ENCODE measurements around the gene MFRP. TPM values are rescaled to one million over a fixed set of nuclear protein-coding genes. Genes with fewer than 3 reads are reported as not detected.

The MFRP gene
- total RNA-seq, 1 donor from 2014 or later = not detected

DNA sequence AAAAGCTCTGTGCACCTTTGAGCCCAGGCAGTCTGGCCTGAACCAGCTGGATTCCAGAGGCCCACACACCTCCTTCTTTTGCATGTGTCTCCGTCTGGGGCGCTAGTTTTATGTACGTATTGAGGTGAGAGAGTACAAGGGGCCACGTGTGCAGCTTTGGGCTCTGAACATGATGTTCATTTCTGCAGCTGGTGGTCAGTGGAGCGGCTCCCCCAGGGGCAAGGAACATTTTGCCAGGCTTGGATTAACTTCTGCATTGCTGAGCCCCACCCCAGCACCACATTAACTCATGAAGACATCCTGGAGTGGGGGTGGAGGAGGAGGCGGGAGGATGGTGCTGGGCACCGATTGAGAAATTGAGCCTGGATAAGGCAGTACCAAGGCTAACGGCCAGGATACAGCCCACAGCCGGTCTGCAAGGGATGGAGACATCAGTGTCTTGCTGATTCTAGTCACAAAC is 21.2 kb upstream of the MFRP start:
- Mint-ChIP-seq H3K27me3 (ENCODE audit: low read depth) (peaks cover 4% of the 10 kb centered on the region), H3K27ac (ENCODE audit: unreplicated experiment) (no peak overlapping the region), H3K36me3 (ENCODE audit: low read depth) (no peaks in the 10 kb centered on the region), H3K9me3 (ENCODE audit: low read depth) (no peaks in the 10 kb centered on the region), H3K4me3 (ENCODE audit: unreplicated experiment) (no peak overlapping the region), H3K4me1 (ENCODE audit: low read depth) (peaks cover 38% of the 10 kb centered on the region)
- DNase-seq (ENCODE audit: low spot score) = peak; percentile 28
- TF ChIP-seq, protein P1, sequence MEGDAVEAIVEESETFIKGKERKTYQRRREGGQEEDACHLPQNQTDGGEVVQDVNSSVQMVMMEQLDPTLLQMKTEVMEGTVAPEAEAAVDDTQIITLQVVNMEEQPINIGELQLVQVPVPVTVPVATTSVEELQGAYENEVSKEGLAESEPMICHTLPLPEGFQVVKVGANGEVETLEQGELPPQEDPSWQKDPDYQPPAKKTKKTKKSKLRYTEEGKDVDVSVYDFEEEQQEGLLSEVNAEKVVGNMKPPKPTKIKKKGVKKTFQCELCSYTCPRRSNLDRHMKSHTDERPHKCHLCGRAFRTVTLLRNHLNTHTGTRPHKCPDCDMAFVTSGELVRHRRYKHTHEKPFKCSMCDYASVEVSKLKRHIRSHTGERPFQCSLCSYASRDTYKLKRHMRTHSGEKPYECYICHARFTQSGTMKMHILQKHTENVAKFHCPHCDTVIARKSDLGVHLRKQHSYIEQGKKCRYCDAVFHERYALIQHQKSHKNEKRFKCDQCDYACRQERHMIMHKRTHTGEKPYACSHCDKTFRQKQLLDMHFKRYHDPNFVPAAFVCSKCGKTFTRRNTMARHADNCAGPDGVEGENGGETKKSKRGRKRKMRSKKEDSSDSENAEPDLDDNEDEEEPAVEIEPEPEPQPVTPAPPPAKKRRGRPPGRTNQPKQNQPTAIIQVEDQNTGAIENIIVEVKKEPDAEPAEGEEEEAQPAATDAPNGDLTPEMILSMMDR (IDR thresholded peaks at IDR 0.05) = no peak

DNA sequence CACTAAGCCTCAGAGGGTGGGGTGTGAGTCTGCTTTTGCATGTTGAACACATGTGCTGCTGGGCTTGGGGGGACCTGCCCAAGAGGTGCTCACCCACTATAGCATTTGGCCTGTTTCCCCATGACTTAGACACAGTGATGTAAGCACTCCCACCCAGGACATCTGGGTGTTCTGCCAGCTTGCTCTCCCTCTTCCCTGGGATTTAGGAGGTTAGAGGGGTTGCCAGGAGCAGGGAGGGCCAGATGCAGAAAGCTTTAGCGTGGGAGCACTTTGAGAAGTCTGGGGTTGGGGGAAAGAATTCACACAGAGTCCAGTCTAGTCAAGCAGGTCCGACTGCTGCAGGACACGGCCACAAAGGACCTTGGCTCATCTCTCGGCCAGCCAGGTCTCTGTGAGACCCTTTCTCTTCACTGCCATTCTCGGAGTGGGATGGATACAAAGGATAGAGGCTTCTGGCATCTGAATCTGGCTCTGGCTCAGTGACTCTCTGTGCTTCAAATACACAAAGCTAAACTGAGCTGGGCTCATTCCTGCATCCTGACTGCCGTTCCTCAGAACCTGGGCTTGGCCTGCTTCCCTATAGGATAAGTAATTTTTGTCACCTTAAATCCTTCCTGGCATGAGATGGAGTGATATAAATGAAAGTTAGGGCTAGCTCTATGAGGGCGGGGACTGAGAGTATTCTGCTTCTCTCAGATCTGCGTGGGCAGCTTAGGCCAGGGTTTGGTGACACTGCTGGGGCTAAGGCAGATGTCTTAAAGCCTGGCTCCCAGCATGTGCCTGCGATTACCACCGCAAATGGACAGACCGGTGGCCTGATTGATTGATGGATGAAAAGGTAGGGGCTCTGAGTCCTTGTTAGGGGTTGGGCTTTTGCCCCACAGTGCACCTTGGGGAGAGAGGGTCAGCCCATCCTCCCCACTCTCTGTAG is 20.4 kb upstream of the MFRP start:
- Mint-ChIP-seq H3K36me3 (ENCODE audit: low read depth) (no peaks in the 10 kb centered on the region), H3K27me3 (ENCODE audit: low read depth) (peaks cover 4% of the 10 kb centered on the region), H3K27ac (ENCODE audit: unreplicated experiment) (no peak overlapping the region), H3K4me1 (ENCODE audit: low read depth) (peaks cover 45% of the 10 kb centered on the region), H3K4me3 (ENCODE audit: unreplicated experiment) (no peak overlapping the region), H3K9me3 (ENCODE audit: low read depth) (no peaks in the 10 kb centered on the region)
- TF ChIP-seq, protein P1 (IDR thresholded peaks at IDR 0.05) = no peak
- DNase-seq (ENCODE audit: low spot score) = peak; percentile 33

DNA sequence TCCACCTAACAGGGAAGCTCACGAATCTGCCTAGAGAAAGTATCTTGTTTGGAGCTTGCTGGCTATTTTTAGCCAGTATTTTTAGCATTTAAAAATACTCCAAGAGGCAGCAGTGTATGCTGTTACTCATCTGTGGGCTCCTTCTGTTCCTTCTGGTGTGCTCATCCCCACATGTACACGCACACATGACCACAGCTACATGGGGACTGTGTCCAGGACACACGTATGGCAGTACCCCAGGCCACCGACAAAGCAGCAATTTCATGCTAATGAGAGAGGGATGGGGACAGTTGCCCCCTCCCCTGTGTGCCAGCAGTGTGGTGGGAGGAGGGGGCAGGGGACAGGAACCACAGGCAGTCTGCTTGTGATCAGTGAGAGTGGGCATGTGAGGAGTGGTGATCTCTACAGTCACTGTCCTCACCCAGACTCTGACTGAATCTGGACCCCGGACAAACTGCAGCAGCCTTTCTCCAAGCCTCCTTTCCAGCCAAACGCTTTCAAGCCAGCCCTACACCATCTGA is 18.6 kb upstream of the MFRP start:
- no peaks in the 10 kb centered on the region for H3K36me3 Mint-ChIP-seq (ENCODE audit: low read depth)
- DNase-seq (ENCODE audit: low spot score) = no peak
- H3K4me1 Mint-ChIP-seq (ENCODE audit: low read depth) = peaks cover 48% of the 10 kb centered on the region
- TF ChIP-seq, protein P1 (IDR thresholded peaks at IDR 0.05) = no peak
- no peaks in the 10 kb centered on the region for H3K9me3 Mint-ChIP-seq (ENCODE audit: low read depth)
- H3K4me3 Mint-ChIP-seq (ENCODE audit: unreplicated experiment) = peak overlapping the region; percentile 73
- H3K27me3 Mint-ChIP-seq (ENCODE audit: low read depth) = peaks cover 4% of the 10 kb centered on the region
- H3K27ac Mint-ChIP-seq (ENCODE audit: unreplicated experiment) = peak overlapping the region; percentile 63

DNA sequence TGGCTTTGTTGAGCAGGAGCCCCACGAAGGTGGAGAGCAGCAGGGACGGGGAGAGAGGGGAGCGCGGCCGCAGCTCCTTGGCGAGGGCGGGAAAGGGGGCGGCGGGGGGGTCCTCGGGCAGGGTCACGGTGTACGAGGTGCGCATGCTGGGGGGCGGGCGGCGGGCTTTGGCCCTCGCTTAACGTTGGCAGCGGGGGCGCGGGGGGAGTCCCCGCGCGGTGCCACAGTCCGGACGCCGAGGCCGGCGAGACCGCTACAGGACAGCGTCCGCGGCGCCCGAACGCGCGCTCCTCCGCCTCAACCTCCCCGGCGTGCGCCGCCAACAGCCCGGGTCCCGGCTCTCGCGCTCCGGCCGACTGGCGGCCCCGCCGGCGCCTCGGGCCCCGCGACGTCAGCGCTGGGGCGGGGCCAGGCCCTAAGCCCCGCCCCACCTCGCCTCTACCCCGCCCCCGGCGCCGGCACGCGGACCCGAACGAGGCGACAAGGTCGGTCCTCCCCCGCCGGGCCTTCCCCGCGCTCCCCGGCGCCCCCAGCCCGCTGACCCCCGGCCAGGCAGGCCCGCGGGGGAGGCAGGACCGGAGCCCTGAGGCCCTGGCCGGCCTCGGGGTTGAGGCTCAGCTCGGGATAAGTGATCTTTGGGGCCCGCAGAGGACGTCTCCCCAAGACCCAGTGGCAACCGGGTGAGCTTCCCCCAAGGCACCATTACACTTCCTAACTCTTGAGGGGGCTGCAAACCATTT is 17.5 kb upstream of the MFRP start:
- no peak overlapping the region for H3K27ac Mint-ChIP-seq (ENCODE audit: unreplicated experiment)
- peak; percentile 65 for DNase-seq (ENCODE audit: low spot score)
- H3K9me3 Mint-ChIP-seq (ENCODE audit: low read depth) = no peaks in the 10 kb centered on the region
- H3K4me3 Mint-ChIP-seq (ENCODE audit: unreplicated experiment) = peak overlapping the region; percentile 73
- peaks cover 52% of the 10 kb centered on the region for H3K4me1 Mint-ChIP-seq (ENCODE audit: low read depth)
- TF ChIP-seq, protein P1 (IDR thresholded peaks at IDR 0.05) = no peak
- peaks cover 2% of the 10 kb centered on the region for H3K27me3 Mint-ChIP-seq (ENCODE audit: low read depth)
- peaks cover 1% of the 10 kb centered on the region for H3K36me3 Mint-ChIP-seq (ENCODE audit: low read depth)
